Measurements from ENCODE around the gene PLTP. TPM values are rescaled to one million over a fixed set of nuclear protein-coding genes. Genes with fewer than 3 reads are reported as not detected.
A peak's percentile ranks its signal among the peaks of the same experiment; 100 is the strongest.

Gene PLTP
- total and polyA plus RNA-seq, 2 donors (not counting 3 experiments of a cell fraction or from before 2014, with no cell fraction given): 62.1 to 118 TPM

DNA sequence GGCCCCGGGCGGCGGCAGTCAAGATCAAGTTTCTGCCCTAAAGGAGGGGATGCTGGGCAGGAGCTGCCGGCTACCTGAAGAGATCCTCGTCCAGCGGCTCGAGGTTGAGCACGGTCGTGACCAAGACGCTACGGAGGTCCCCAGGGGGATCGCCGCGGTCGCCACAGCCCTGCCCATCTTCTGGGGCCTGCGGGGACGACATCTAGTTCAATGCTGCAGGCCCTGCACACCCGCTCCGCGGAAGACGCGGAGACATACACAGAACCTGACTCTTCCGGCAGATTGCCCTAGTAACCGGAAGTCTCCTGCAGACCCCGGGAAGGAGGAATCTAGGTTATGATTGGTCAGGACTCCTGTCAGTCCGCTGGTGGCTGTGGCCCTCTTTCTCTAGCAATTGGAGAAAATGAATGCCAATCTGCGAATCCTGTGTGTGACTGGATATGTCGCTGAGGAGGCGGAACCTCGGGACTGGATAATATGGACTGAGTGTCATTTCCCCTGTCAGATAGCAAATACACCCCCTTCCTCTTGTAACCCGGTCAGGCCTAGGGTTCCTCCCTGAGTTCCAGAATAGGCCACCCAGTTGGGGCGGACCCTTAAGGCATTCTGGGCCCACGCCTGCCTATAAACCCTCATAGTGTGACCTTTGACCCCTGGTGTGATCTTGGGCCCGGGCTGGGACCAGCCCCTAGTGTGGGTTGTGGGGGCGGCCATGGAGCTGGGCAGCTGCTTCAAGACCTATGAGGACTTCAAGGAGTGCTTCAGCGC lies 54.7 kb downstream of the PLTP start, which contains the start of the genes ACOT8 and ZSWIM3:
Gene ACOT8, minus strand, starts transcription at position 279 of the 768 bp plus-strand sequence. Its CDS starts 77 bp downstream, at position 202.
Gene ZSWIM3, plus strand, starts transcription at position 501 of the 768 bp plus-strand sequence. Its CDS starts 212 bp downstream, at position 713.
- no TSS peak for BruUV-seq (replicated peaks)
- H4K20me1 ChIP-seq (replicated peaks; ENCODE audit: control insufficient read depth, extremely low read depth, insufficient read depth, low read length): no peaks in the 10 kb centered on the region
- POLR2A ChIA-PET: interaction anchor here (0.6 to 1.7 kb wide), 2 partner anchors 24 to 46 kb away, joined by 5 to 7 read pairs; partner anchors contain the start of gene ZSWIM1
- H3K9me1 ChIP-seq (replicated peaks; ENCODE audit: control insufficient read depth, extremely low read depth, insufficient read depth, low read length): no peaks in the 10 kb centered on the region
- H2AFZ ChIP-seq (ENCODE audit: low read depth, low read length): peak within 1 kb of the TSS; percentile 77
- CTCF ChIA-PET: interaction anchor here (1.1 to 1.9 kb wide), 4 partner anchors 17 to 59 kb away, joined by 3 to 10 read pairs (median 4); no protein-coding TSS in a partner anchor
- dilution Hi-C loops (cut with MboI; ENCODE audit: extremely low pct_ligation_motif_present, low sequenced_read_pairs): no loop called here
- H3K4me3 ChIP-seq (replicated peaks in 1 of 3; ENCODE audit: insufficient read depth in 1 of 3, low read depth in 1 of 3, low read length in 3 of 3): peak within 1 kb of the TSS; percentile 32 to 78 (median 66)
- intact Hi-C loops (cut with micrococcal nuclease): loop anchor here (1.0 to 2.0 kb wide), 6 partner anchors 23 to 78 kb away; partner anchors contain the start of genes CTSA, NEURL2, PCIF1 and UBE2C
- H3K9ac ChIP-seq (replicated peaks; ENCODE audit: extremely low read depth, insufficient read depth, low read length): peak within 1 kb of the TSS; percentile 48
- peak; percentile 99 for DNase-seq (ENCODE audit: low read depth, low spot score)
- peak; percentile 100 for FAIRE-seq
- peaks cover 12% of the 10 kb centered on the region for H3K4me1 ChIP-seq (ENCODE audit: control insufficient read depth, extremely low read depth, insufficient read depth, low read length)
- H3K27ac ChIP-seq (ENCODE audit: insufficient read depth, low read depth, low read length): peak within 1 kb of the TSS; percentile 51
- H3K79me2 ChIP-seq (ENCODE audit: control insufficient read depth, insufficient read depth, low read length): peaks cover 9% of the 10 kb centered on the region
- H3K36me3 ChIP-seq (ENCODE audit: control insufficient read depth in 2 of 2, extremely low read depth in 1 of 2, insufficient read depth in 2 of 2, low read length in 2 of 2): no peaks in the 10 kb centered on the region
- H3K27me3 ChIP-seq (ENCODE audit: control insufficient read depth in 2 of 2, insufficient read depth in 2 of 2, low read length in 2 of 2): no peaks in the 10 kb centered on the region
- H3K4me2 ChIP-seq (ENCODE audit: insufficient read depth, low read length): peak within 1 kb of the TSS; percentile 82
- no peaks in the 10 kb centered on the region for H3K9me3 ChIP-seq (replicated peaks; ENCODE audit: control insufficient read depth, insufficient read depth, low read length)
- TF ChIP-seq MYC (IDR thresholded peaks at IDR 0.05; ENCODE audit: low read depth, low read length) (no peak), POLR2A (IDR thresholded peaks at IDR 0.05; ENCODE audit: low read depth, low read length) (peak; percentile 91), POLR2AphosphoS5 (IDR thresholded peaks at IDR 0.05; ENCODE audit: insufficient read depth, low read depth, low read length) (peak; percentile 75)

GRCh38 chr20:45853484-45853883 lies 58.5 kb downstream of the PLTP start:
- TF ChIP-seq EZH2 (IDR thresholded peaks at IDR 0.05; ENCODE audit: borderline replicate concordance, low read depth, low read length, severe bottlenecking) (no peak), JUN (IDR thresholded peaks at IDR 0.05; ENCODE audit: borderline replicate concordance, insufficient read depth, insufficient read length, low read depth) (no peak), MYC (IDR thresholded peaks at IDR 0.05; ENCODE audit: low read depth, low read length) (no peak), MAX (IDR thresholded peaks at IDR 0.05; ENCODE audit: insufficient read depth, insufficient read length) (no peak), FOS (IDR thresholded peaks at IDR 0.05; ENCODE audit: borderline replicate concordance, insufficient read depth, low read length) (no peak), POLR2A (IDR thresholded peaks at IDR 0.05; ENCODE audit: low read depth, low read length) (no peak), GATA2 (IDR thresholded peaks at IDR 0.05; ENCODE audit: insufficient read depth, insufficient read length, low read depth, low read length) (no peak), POLR2AphosphoS5 (IDR thresholded peaks at IDR 0.05; ENCODE audit: insufficient read depth, low read depth, low read length) (no peak)
- TF ChIP-seq, protein P1, sequence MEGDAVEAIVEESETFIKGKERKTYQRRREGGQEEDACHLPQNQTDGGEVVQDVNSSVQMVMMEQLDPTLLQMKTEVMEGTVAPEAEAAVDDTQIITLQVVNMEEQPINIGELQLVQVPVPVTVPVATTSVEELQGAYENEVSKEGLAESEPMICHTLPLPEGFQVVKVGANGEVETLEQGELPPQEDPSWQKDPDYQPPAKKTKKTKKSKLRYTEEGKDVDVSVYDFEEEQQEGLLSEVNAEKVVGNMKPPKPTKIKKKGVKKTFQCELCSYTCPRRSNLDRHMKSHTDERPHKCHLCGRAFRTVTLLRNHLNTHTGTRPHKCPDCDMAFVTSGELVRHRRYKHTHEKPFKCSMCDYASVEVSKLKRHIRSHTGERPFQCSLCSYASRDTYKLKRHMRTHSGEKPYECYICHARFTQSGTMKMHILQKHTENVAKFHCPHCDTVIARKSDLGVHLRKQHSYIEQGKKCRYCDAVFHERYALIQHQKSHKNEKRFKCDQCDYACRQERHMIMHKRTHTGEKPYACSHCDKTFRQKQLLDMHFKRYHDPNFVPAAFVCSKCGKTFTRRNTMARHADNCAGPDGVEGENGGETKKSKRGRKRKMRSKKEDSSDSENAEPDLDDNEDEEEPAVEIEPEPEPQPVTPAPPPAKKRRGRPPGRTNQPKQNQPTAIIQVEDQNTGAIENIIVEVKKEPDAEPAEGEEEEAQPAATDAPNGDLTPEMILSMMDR (IDR thresholded peaks at IDR 0.05; ENCODE audit: extremely low read depth in 1 of 2, insufficient read depth in 1 of 2, low read depth in 1 of 2, low read length in 2 of 2): no peak
- Histone ChIP-seq H3K9ac (replicated peaks; ENCODE audit: extremely low read depth, insufficient read depth, low read length) (no peak overlapping the region), H3K27me3 (ENCODE audit: control insufficient read depth in 2 of 2, insufficient read depth in 2 of 2, low read length in 2 of 2) (no peaks in the 10 kb centered on the region), H2AFZ (ENCODE audit: low read depth, low read length) (no peak overlapping the region), H3K9me3 (replicated peaks; ENCODE audit: control insufficient read depth, insufficient read depth, low read length) (no peaks in the 10 kb centered on the region), H3K4me1 (ENCODE audit: control insufficient read depth, extremely low read depth, insufficient read depth, low read length) (peaks cover 10% of the 10 kb centered on the region), H3K4me3 (replicated peaks in 1 of 3; ENCODE audit: insufficient read depth in 1 of 3, low read depth in 1 of 3, low read length in 3 of 3) (no peak overlapping the region), H3K36me3 (ENCODE audit: control insufficient read depth in 2 of 2, extremely low read depth in 1 of 2, insufficient read depth in 2 of 2, low read length in 2 of 2) (peaks cover 0 to 3% of the 10 kb centered on the region in 2 experiments), H3K79me2 (ENCODE audit: control insufficient read depth, insufficient read depth, low read length) (peaks cover 9% of the 10 kb centered on the region), H3K27ac (ENCODE audit: insufficient read depth, low read depth, low read length) (no peak overlapping the region), H3K4me2 (ENCODE audit: insufficient read depth, low read length) (no peak overlapping the region), H4K20me1 (replicated peaks; ENCODE audit: control insufficient read depth, extremely low read depth, insufficient read depth, low read length) (no peaks in the 10 kb centered on the region), H3K9me1 (replicated peaks; ENCODE audit: control insufficient read depth, extremely low read depth, insufficient read depth, low read length) (no peaks in the 10 kb centered on the region)
- no TSS peak for BruUV-seq (replicated peaks)
- FAIRE-seq: no peak
- intact Hi-C loops (cut with micrococcal nuclease) (no loop called here), dilution Hi-C loops (cut with MboI; ENCODE audit: extremely low pct_ligation_motif_present, low sequenced_read_pairs) (no loop called here)
- ChIA-PET CTCF (interaction anchor here (1.0 to 1.9 kb wide), 2 partner anchors 11 to 117 kb away, joined by 4 to 5 read pairs; no protein-coding TSS in a partner anchor), POLR2A (no interaction called here)
- DNase-seq (ENCODE audit: low read depth, low spot score): no peak
